ENCODE measurements around the gene FBRSL1. TPM values are rescaled to one million over a fixed set of nuclear protein-coding genes. Genes with fewer than 3 reads are reported as not detected.

The FBRSL1 gene
- total and polyA plus RNA-seq, 10 donors: 14.3 to 161 (median 49.8) TPM

DNA sequence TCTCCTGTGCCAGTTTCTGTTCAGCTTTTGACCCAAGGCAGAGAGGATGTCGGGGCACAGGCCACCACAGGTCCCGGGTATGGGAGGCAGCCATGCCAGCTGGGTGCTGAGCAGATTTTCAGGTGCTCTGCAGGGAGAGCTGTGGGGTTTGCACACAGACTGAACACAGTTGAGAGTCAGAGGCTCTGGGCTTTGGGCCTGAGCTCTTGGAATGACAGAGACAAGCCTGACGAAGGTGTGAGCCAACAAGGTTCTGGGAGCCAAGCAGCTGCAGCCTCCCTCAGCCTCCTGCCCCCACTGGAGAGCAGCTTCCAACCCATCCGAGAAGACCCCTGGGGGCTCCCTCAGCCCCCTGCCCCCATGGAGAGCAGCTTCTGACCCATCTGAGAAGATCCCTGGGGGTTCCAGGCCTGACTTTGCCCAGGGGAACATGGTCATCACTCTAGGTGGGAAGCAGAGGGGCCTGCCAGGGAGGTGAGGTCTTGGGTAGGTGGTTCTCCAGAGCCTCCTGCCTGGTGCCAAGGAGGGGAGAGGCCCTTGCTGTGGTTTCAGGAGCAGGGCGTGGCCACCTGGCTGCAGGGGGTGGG, 13.8 kb downstream of the FBRSL1 start:
- peaks cover 0 to 10% (median 7%) of the 10 kb centered on the region in 6 donors for H3K36me3 ChIP-seq
- no peaks in the 10 kb centered on the region for H3K27me3 ChIP-seq (replicated peaks in 1 of 7)
- TF ChIP-seq POLR2AphosphoS5 (IDR thresholded peaks at IDR 0.05): no peak
- no peak for TF ChIP-seq POLR2A (IDR thresholded peaks at IDR 0.05)
- TF ChIP-seq, protein P1, sequence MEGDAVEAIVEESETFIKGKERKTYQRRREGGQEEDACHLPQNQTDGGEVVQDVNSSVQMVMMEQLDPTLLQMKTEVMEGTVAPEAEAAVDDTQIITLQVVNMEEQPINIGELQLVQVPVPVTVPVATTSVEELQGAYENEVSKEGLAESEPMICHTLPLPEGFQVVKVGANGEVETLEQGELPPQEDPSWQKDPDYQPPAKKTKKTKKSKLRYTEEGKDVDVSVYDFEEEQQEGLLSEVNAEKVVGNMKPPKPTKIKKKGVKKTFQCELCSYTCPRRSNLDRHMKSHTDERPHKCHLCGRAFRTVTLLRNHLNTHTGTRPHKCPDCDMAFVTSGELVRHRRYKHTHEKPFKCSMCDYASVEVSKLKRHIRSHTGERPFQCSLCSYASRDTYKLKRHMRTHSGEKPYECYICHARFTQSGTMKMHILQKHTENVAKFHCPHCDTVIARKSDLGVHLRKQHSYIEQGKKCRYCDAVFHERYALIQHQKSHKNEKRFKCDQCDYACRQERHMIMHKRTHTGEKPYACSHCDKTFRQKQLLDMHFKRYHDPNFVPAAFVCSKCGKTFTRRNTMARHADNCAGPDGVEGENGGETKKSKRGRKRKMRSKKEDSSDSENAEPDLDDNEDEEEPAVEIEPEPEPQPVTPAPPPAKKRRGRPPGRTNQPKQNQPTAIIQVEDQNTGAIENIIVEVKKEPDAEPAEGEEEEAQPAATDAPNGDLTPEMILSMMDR (IDR thresholded peaks at IDR 0.05 in 8 of 11, conservative IDR thresholded peaks at IDR 0.05 in 3 of 11): no peak
- H3K9me3 ChIP-seq: no peaks in the 10 kb centered on the region
- WGBS, 5 donors: 75 to 92% (median 83%) methylated on average over 3 to 5 of the region's 5 CpGs
- intact Hi-C loops (cut with DNase I; ENCODE audit: low total_unique reads): no loop called here
- H3K27ac ChIP-seq: peak overlapping the region in 3 of 8 donors; percentile 73 to 79 (median 78)
- no peak for DNase-seq
- H3K4me1 ChIP-seq: peaks cover 71 to 99% (median 92%) of the 10 kb centered on the region in 6 donors
- no peak overlapping the region for H3K4me3 ChIP-seq

DNA sequence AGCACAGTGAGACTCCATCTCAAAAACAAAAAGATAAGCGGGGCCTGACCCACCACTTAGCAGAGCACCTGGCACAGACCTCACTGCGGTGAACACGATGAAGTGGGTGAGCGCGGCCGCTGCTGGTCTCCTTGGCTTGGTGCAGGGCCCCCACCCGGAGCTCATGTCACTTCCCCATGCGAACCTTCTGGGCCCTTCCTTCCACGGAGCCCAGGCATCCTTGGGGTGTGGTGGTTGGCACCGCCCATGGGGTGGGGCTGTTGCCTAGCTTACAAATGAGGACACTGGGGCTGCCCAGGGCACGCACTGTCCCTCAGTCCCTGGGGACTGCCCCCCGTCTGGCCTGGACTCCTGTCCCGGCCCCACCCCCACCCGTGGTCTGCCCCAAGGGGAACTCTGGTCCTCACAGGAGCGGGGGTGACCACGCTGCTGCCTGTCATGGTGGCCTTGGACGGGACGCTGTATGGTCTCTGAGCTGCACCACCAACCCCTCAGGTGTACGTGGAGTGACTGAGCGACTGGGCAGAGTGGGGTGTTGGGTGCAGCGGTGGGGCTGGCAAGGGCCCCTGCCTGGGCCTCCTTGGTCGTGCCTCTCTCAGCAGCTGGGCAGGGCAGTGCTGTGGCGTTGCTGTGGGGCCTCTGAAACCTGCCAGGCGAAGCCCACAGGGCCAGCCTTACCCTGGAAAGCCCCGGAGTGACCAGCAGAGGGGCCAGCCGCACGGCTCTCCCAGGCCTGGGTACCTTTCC, 15.3 kb downstream of the FBRSL1 start:
- no peaks in the 10 kb centered on the region for H3K27me3 ChIP-seq (replicated peaks in 1 of 7)
- peak overlapping the region in 1 of 8 donors; percentile 3 for H3K4me3 ChIP-seq
- WGBS, 5 donors: 42 to 62% (median 51%) methylated on average over 21 to 27 of the region's 27 CpGs
- peak; percentile 90 for DNase-seq
- peaks cover 60 to 97% (median 84%) of the 10 kb centered on the region in 6 donors for H3K4me1 ChIP-seq
- TF ChIP-seq, protein P1 (IDR thresholded peaks at IDR 0.05 in 8 of 11, conservative IDR thresholded peaks at IDR 0.05 in 3 of 11): peak in 2 of 11 experiments; percentile 19 to 26
- TF ChIP-seq POLR2A (IDR thresholded peaks at IDR 0.05) (no peak), POLR2AphosphoS5 (IDR thresholded peaks at IDR 0.05) (peak in 2 of 3 donors; percentile 56 to 59)
- intact Hi-C loops (cut with DNase I; ENCODE audit: low total_unique reads): no loop called here
- no peaks in the 10 kb centered on the region for H3K9me3 ChIP-seq
- H3K36me3 ChIP-seq: peaks cover 0 to 25% (median 23%) of the 10 kb centered on the region in 6 donors
- H3K27ac ChIP-seq: peak overlapping the region in 6 of 8 donors; percentile 58 to 79 (median 73)

DNA sequence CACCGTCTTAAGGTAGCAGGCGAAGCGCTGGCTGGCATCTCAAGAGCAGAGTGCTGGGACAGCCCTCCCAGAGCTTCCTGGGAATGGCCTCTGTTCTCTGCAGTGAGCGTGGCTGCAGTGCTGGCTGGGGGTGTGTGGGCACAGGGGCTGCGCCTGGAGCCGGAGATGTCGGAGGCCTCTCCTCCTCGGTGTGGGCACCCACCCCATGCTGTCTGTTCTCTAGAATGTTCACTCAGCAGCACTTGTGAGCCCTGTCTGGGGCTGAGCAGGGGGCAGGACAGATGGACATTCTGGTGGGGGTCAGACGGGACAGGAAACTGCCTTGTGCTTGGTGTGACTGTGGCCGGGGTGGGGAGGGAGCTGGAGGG, 15.9 kb downstream of the FBRSL1 start:
- no peak for DNase-seq
- no peaks in the 10 kb centered on the region for H3K9me3 ChIP-seq
- no peaks in the 10 kb centered on the region for H3K27me3 ChIP-seq (replicated peaks in 1 of 7)
- H3K36me3 ChIP-seq: peaks cover 0 to 31% (median 26%) of the 10 kb centered on the region in 6 donors
- H3K4me1 ChIP-seq: peaks cover 54 to 97% (median 79%) of the 10 kb centered on the region in 6 donors
- intact Hi-C loops (cut with DNase I; ENCODE audit: low total_unique reads): no loop called here
- no peak overlapping the region for H3K4me3 ChIP-seq
- H3K27ac ChIP-seq: peak overlapping the region in 6 of 8 donors; percentile 58 to 79 (median 73)
- TF ChIP-seq POLR2AphosphoS5 (IDR thresholded peaks at IDR 0.05): no peak
- TF ChIP-seq POLR2A (IDR thresholded peaks at IDR 0.05): no peak
- TF ChIP-seq, protein P1 (IDR thresholded peaks at IDR 0.05 in 8 of 11, conservative IDR thresholded peaks at IDR 0.05 in 3 of 11): no peak
- WGBS, 5 donors: 44 to 65% (median 57%) methylated on average over 9 to 10 of the region's 10 CpGs
